Activated CD4-positive, alpha-beta T cell treated with anti-CD3 and anti-CD28 coated beads, Interleukin-2, amount 50 U/mL, for 4 hours (primary cell): ENCODE results near the gene SRL.
"Not testable (repeated sequence)": the region's sequence is repeated elsewhere in the genome, so short reads cannot be mapped to it uniquely, and the experiment has no call there.

Experiments
- DNase-seq, 2 experiments: peaks; one replicate each; pipeline ENCODE4 v3.0.0-alpha.2; 2020

Gene SRL

DNA sequence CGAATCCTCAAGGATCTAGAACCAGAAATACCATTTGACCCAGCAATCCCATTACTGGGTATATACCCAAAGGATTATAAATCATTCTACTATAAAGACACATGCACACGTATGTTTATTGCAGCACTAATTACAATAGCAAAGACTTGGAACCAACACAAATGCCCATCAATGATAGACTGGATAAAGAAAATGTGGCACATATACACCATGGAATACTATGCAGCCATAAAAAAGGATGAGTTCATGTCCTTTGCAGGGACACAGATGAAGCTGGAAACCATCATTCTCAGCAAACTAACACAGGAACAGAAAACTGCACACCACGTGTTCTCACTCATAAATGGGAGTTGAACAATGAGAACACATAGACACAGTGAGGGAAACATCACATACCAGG lies 85.4 kb downstream of the SRL start:
- not testable (repeated sequence) for DNase-seq

DNA sequence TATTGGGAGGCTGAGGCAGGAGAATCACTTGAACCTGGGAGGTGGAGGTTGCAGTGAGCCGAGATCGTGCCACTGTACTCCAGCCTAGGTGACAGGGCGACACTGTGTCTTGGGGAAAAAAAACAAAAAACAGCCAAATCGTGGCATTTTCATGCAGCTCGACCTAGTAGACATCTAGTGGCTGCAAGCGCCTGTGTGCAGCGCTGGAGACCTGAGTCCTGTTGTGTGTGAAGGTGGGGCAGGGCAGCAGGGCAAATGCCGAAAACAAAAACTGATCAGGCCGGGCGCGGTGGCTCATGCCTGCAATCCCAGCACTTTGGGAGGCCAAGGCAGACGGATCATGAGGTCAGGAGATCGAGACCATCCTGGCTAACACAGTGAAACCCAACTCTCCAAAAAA lies 88.5 kb downstream of the SRL start:
- DNase-seq = not testable (repeated sequence)

DNA sequence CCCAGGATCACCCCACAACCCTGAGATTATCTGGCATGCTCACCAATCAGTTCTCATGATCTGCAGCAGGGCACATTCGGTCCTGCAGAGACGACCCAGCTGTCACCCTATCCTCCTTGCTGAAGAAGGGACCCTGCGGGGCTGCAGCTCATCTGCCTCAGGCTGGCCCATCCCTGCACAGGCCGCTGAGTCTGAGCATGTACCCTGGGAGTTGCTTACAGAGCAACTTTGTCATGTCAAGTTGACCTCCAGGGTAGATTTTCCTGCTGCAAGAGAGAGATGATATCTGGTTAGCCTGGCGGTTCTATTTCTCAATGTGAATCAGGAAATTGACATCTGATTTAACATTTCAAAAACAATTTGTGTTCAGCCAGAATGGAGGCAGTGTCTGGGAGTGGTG lies 89.6 kb downstream of the SRL start:
- DNase-seq = no peak

DNA sequence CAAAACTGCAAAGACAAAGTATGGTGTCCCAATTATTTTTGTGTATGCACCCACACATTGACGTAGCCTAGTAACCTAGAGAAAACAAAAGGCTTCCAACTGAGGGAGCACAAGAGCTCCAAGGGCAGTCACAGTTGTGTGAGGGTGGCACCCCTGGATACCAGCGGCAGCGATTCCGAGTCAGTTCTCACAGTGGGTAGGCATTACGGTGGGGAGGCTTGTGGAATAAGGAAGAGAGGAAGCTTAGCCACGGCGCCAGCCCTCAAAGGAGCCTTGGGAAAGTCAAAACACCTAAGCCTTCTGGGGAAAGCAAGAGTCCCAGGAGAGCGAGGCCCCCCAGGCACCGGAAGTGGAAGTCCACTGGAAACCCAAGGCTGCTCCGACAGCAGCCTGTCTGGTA lies 94.6 kb downstream of the SRL start:
- DNase-seq = no peak

DNA sequence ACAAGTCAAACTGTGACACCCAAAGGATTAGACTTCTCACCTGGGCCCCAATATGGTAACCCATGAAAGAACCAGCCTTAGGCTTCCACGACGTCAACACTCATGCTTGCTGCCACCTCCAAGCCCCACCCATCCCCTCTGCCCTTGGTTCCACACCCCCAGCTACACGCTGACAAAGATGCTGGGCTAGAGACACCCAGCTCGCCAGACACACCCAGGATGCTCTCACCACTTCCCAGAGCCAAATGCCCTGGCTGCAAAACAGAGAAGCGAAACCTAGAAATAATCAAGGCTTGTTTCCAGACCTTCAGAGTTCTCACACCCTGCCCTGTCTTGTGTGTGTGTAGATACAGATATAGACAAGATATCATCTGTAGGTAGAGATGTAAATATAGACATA lies 99.6 kb downstream of the SRL start:
- peak; percentile 11 to 17 for DNase-seq

DNA sequence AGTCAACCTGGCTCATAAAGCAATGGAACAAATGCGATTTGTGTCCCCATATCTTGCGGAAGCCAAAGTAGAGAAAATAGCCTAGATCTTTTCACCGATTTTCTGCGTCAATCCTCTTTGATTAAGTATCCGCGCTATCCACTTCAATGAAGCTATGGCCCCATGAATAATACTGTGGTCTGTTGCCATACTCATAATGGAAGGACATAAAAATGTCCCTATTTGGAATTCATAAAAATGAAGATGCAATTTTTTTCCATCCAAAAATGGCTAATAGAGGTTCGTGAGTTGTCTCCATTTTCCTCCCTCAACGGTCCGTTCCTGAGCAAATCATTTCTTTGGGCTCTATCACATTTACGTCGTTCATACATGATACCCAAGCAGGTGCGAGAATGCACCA lies 100.3 kb downstream of the SRL start:
- no peak for DNase-seq

DNA sequence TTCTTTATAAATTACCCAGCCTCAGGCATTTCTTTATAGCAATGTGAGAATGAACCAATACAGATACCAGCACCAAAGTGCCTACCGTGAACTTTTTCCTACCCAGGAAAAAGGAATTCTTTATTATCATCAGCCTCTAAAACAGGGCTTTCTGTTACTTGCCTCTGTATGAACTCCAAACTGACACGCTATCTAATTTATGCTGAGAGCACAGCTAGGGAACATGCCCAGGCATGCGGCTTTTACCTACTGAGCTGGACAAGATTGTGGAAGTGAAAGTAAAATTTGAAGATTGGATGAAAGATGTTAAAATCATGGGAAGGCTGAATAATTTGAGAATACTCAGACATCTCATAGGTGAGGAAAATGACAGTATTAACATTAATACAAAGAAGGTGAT lies 101.2 kb downstream of the SRL start:
- DNase-seq = no peak

DNA sequence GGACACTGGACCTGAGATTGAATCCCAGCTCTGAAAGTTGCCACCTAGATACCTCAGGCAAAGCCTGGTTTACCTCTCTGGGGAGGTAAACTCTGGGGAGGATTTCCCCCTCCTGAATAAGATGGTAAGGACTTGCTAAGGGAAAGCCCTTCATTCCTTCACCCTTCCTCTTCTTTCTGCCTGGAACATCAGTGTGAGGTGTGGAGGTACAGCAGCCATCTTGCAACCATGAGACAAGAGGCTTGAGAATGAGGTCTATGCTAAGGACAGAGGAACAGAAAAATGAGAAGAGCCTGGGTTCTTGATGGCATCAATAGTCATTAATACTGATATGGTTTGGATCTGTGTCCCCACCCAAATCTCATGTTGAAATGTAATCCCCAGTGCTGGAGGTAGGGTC lies 101.9 kb downstream of the SRL start:
- DNase-seq = no peak
